Transverse colon (tissue), 4 donors: ENCODE data around the gene MEF2D. TPM values are rescaled to one million over a fixed set of nuclear protein-coding genes. Genes with fewer than 3 reads are reported as not detected.

ENCODE experiments used
- DNase-seq: peaks from one replicate; pipeline ENCODE4 v3.0.0-alpha.2; 2019
- H3K27ac ChIP-seq, 4 donors: fragments of 200-600 bp; sonication (generic); 2 replicates each; pipeline ENCODE4 v1.5.1; 2016 to 2018; ENCODE audit warnings: inconsistent platforms in 4 of 4
- H3K27me3 ChIP-seq: fragments of 200-600 bp; sonication (generic); 2 replicates; pipeline ENCODE4 v1.5.1; 2017; ENCODE audit warnings: inconsistent platforms
- H3K36me3 ChIP-seq, 4 donors: fragments of 200-600 bp; sonication (generic); 2 replicates each; pipeline ENCODE4 v1.5.1; 2017 to 2019; ENCODE audit warnings: inconsistent platforms in 4 of 4
- H3K4me1 ChIP-seq, 4 donors: fragments of 200-600 bp; sonication (generic); 2 replicates each; pipeline ENCODE4 v1.5.1; 2017 to 2020; ENCODE audit warnings: inconsistent platforms in 4 of 4
- H3K4me3 ChIP-seq, 4 donors: fragments of 200-600 bp; sonication (generic); 1 replicate in 1 of 4; 2 replicates in 3 of 4; pipeline versions ENCODE4 v1.5.1 to v1.6.1; 2017 to 2019; ENCODE audit warnings: inconsistent platforms in 4 of 4
- H3K9me3 ChIP-seq, 2 donors: fragments of 200-600 bp; sonication (generic); 2 replicates each; pipeline ENCODE4 v1.5.1; 2017 to 2019; ENCODE audit warnings: inconsistent platforms in 2 of 2
- CTCF ChIP-seq, 5 experiments: fragments of 200-600 bp in 3 of 5; fragments of 450-650 bp in 2 of 5; sonication (generic) in 3 of 5; IDR thresholded peaks; 1 replicate in 2 of 5; 2 replicates in 3 of 5; pipeline ENCODE4 v1.5.1; 2016 to 2017; ENCODE audit warnings: antibody characterized with exemption in 5 of 5, inconsistent platforms in 3 of 5, mild to moderate bottlenecking in 2 of 5, moderate library complexity in 1 of 5
- EP300 ChIP-seq: sonication (generic); formaldehyde crosslinking; IDR thresholded peaks from one replicate; pipeline ENCODE4 v1.6.1; 2017; ENCODE audit warnings: antibody characterized with exemption, low read depth
- POLR2A ChIP-seq: fragments of 450-650 bp; IDR thresholded peaks from one replicate; pipeline ENCODE4 v1.6.1; 2016; ENCODE audit warnings: antibody characterized with exemption, mild to moderate bottlenecking, moderate library complexity
- POLR2AphosphoS5 ChIP-seq, 3 donors: sonication (generic); formaldehyde crosslinking; IDR thresholded peaks; one replicate each; pipeline ENCODE4 v1.6.1; 2016; ENCODE audit warnings: antibody characterized with exemption in 3 of 3
- WGBS, 2 donors: methylation state at CpG; one replicate each; pipeline ENCODE4 v1.1.5; 2018; ENCODE audit warnings: low coverage in 1 of 2; 5-methylcytosine and 5-hydroxymethylcytosine counted together
- in situ Hi-C, 4 donors: fragments of 200-750 bp; cut with MboI; loops; one replicate each; pipeline versions ENCODE4 v1.15.0 to v1.15.1; 2017; ENCODE audit warnings: low sequenced_read_pairs in 3 of 4, low pct_ligation_motif_present in 1 of 4, low pct_unique_long_range_greater_than_20kb in 1 of 4
- intact Hi-C: fragments of 100-400 bp; cut with DNase I; formaldehyde crosslinking; loops from one replicate; pipeline ENCODE4 v1.15.1; 2023; ENCODE audit warnings: low total_unique reads
- total RNA-seq, 4 donors: library from RNA; depleted of rRNA; stranded (reverse); fragments of >200 nt; gene quantifications; one replicate each; pipeline ENCODE4 v1.1.0, GENCODE V29; 2016

MEF2D gene
- total RNA-seq, 4 donors from 2014 or later = 26.1 to 200 (median 85.7) TPM

- in situ Hi-C loops (loop anchor here in 1 of 4 donors (5.0 kb wide), 1 partner anchor 44 kb away; no protein-coding TSS in a partner anchor), intact Hi-C loops (no loop called here)
- H3K4me1 ChIP-seq = peaks cover 59 to 79% (median 72%) of the 10 kb centered on the region in 4 donors
- H3K4me3 ChIP-seq = peak overlapping the region; percentile 84 to 98 (median 92)
- TF ChIP-seq POLR2A (peak; percentile 97), CTCF (IDR thresholded peaks at IDR 0.05) (peak; percentile 35 to 73 (median 56)), EP300 (peak; percentile 23), POLR2AphosphoS5 (IDR thresholded peaks at IDR 0.05) (peak; percentile 95 to 99 (median 99))
- 0% methylated on average over 38 of the region's 57 CpGs; no CpG with 5 or more reads in 1 of the 2 donors for WGBS, 2 donors
- H3K9me3 ChIP-seq = no peaks in the 10 kb centered on the region
- no peaks in the 10 kb centered on the region for H3K27me3 ChIP-seq
- H3K36me3 ChIP-seq = no peaks in the 10 kb centered on the region
- peak overlapping the region; percentile 99 to 100 (median 100) for H3K27ac ChIP-seq
- DNase-seq = peak; percentile 96
Observed at GRCh38 chr1:156500793-156501506, 375 bp upstream of the MEF2D start.

DNA sequence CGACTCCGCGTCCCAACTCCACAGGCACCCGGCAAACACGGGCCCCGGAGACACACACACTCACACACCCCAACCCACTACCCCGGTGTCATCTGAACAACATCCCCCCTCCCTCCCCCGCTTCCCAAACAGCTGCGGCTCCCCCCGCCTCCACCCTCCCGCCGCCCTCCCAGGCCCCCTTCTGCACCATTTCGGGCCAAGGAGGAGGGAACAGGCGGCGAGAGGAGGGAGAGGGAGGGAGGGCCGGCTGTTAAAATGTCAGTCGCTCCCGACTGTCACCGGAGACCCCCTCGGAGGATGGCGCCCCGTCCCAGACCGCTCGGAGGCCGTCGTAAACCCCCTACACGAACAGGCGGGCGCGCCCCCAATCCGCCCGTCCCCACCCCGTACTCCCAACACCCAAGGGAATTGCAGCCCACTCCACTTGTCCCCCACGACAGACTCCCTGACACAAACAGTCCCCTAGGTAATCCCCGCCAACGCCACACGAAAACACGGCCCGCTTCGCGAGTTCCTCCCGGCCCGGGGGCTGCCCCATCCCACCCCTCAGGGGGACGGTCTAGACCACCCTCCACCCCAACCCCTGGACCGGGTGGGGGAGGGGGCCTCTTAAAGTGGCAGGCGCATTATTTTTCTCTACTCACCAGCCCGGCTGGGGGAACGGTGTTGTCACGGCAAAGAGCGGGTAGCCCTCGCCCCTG lies 583 bp downstream of the MEF2D start:
- TF ChIP-seq POLR2AphosphoS5 (IDR thresholded peaks at IDR 0.05) (no peak), EP300 (no peak), CTCF (IDR thresholded peaks at IDR 0.05) (peak in 2 of 5 experiments; percentile 14 to 19)
- no peaks in the 10 kb centered on the region for H3K27me3 ChIP-seq
- in situ Hi-C loops = loop anchor here in 1 of 4 donors (5.0 kb wide), 1 partner anchor 43 kb away; no protein-coding TSS in a partner anchor
- H3K27ac ChIP-seq = peak overlapping the region; percentile 99 to 100 (median 100)
- no peaks in the 10 kb centered on the region for H3K9me3 ChIP-seq
- H3K4me1 ChIP-seq = peaks cover 65 to 80% (median 75%) of the 10 kb centered on the region in 4 donors
- 1% methylated on average over 48 of the region's 51 CpGs; no CpG with 5 or more reads in 1 of the 2 donors for WGBS, 2 donors
- intact Hi-C loops = no loop called here
- H3K36me3 ChIP-seq = no peaks in the 10 kb centered on the region
- peak overlapping the region; percentile 84 to 98 (median 92) for H3K4me3 ChIP-seq
- DNase-seq = peak; percentile 67

DNA sequence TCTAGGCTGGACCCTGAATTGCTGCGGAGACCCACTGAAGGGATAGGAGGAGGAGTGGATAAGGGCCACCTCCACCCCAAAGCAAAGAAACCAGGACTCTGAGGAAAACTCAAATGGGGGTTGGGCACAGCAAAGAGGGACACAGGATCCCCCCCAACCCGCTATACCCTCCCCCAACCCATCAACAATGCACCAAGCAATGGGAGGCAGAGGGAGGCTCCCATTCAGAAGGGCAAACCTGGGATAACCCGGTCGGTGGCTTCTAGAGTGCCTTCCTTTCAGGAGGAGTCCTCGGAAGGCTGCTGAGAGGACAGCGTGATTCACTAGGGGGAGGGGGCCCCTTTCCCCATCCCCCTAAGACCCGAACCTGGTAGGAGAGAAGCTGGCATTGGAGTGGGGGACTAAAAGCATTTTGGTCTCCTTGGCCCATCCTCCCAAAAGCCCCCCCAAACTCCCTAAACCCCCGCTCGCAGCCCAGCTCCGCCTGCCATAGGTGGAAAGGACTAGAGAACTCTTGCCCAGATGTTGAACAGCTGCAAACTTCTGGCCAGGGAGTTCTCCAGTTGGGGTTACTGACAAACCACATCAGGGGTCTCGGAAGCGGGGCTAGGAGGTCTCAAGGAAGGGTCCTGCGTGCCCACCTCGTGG lies 1.3 kb downstream of the MEF2D start:
- peak; percentile 27 for DNase-seq
- in situ Hi-C loops (no loop called here), intact Hi-C loops (no loop called here)
- no peak for TF ChIP-seq EP300
- no peak for TF ChIP-seq POLR2AphosphoS5 (IDR thresholded peaks at IDR 0.05)
- no peak for TF ChIP-seq CTCF (IDR thresholded peaks at IDR 0.05)
- TF ChIP-seq POLR2A = no peak
- WGBS, 2 donors = 2% methylated on average over 13 of the region's 14 CpGs; no CpG with 5 or more reads in 1 of the 2 donors
- peaks cover 67 to 80% (median 76%) of the 10 kb centered on the region in 4 donors for H3K4me1 ChIP-seq
- no peaks in the 10 kb centered on the region for H3K36me3 ChIP-seq
- H3K27ac ChIP-seq = peak overlapping the region; percentile 99 to 100 (median 100)
- H3K4me3 ChIP-seq = peak overlapping the region; percentile 84 to 98 (median 92)
- no peaks in the 10 kb centered on the region for H3K9me3 ChIP-seq
- H3K27me3 ChIP-seq = no peaks in the 10 kb centered on the region
